ENCODE data around the gene NUCB1.

GRCh38 chr19:48966541-48967345 is 66.6 kb downstream of the NUCB1 start:
- TF ChIP-seq EP300 (IDR thresholded peaks at IDR 0.05) (no peak), CTCF (IDR thresholded peaks at IDR 0.05) (no peak), POLR2A (IDR thresholded peaks at IDR 0.05) (no peak)
